H1 (cell line): ENCODE measurements around the gene RWDD1. TPM values are rescaled to one million over a fixed set of nuclear protein-coding genes. Genes with fewer than 3 reads are reported as not detected.
A peak's percentile ranks its signal among the peaks of the same experiment; 100 is the strongest.

Experiments used
- CTCF ChIA-PET: fragments of 300-600 bp; sonication (Branson Sonifier 250); formaldehyde crosslinking; loops from one replicate; lab custom pipeline; 2021; ENCODE audit not compliant: partially characterized antibody; lab: Charles Lee
- POLR2A ChIA-PET: fragments of 300-600 bp; sonication (Branson Sonifier 250); formaldehyde crosslinking; loops from one replicate; lab custom pipeline; 2021; ENCODE audit warnings: inconsistent platforms; ENCODE audit not compliant: partially characterized antibody; lab: Charles Lee
- DNase-seq, 2 experiments: peaks; one replicate each; pipeline versions ENCODE4 v3.0.0 to v3.0.0-alpha.2; 2010 to 2022; ENCODE audit warnings: low spot score in 2 of 2, low read depth in 1 of 2, mixed read lengths in 1 of 2
- FAIRE-seq: peaks from 2 replicates; lab custom pipeline; 2011; peaks lifted over from hg19 to GRCh38; lab: Jason Lieb, UNC
- H2AFZ ChIP-seq: 2 replicates; pipeline ENCODE4 v1.8.1; 2012; ENCODE audit warnings: low read length, inconsistent platforms
- H2AK5ac ChIP-seq: 2 replicates; pipeline ENCODE4 v1.6.1; 2013; ENCODE audit warnings: low read depth, low read length
- H2BK120ac ChIP-seq: replicated peaks from 2 replicates; pipeline ENCODE3; 2013; ENCODE audit warnings: low read depth, low read length, inconsistent platforms
- H2BK12ac ChIP-seq: 2 replicates; pipeline ENCODE4 v1.6.1; 2013; ENCODE audit warnings: low read depth, low read length
- H2BK15ac ChIP-seq: 2 replicates; pipeline ENCODE4 v1.6.1; 2013; ENCODE audit warnings: low read length
- H2BK20ac ChIP-seq: 2 replicates; pipeline ENCODE4 v1.6.1; 2013; ENCODE audit warnings: low read length
- H2BK5ac ChIP-seq: 2 replicates; pipeline ENCODE4 v1.6.1; 2013; ENCODE audit warnings: low read depth, low read length
- H3K14ac ChIP-seq: 2 replicates; pipeline ENCODE4 v1.6.1; 2013; ENCODE audit warnings: inconsistent platforms; ENCODE audit not compliant: insufficient read length
- H3K18ac ChIP-seq: 2 replicates; pipeline ENCODE4 v1.6.1; 2013; ENCODE audit warnings: low read length; ENCODE audit errors: extremely low read depth
- H3K23ac ChIP-seq: 2 replicates; pipeline ENCODE4 v1.6.1; 2013; ENCODE audit warnings: inconsistent platforms; ENCODE audit not compliant: insufficient read length
- H3K23me2 ChIP-seq: 2 replicates; pipeline ENCODE4 v1.6.1; 2013; ENCODE audit warnings: low read depth, low read length
- H3K27ac ChIP-seq: 2 replicates; pipeline ENCODE4 v1.6.1; 2011; ENCODE audit warnings: low read depth, low read length, inconsistent platforms
- H3K27me3 ChIP-seq, 4 experiments: replicated peaks in 1 of 4; 1 replicate in 1 of 4; 2 replicates in 3 of 4; pipeline versions ENCODE4 v1.6.1 to v1.8.1; 2011 to 2013; ENCODE audit warnings: low read length in 3 of 4, mild to moderate bottlenecking in 3 of 4, inconsistent platforms in 2 of 4, mixed read lengths in 2 of 4, moderate library complexity in 1 of 4; ENCODE audit not compliant: control insufficient read depth in 3 of 4, insufficient read depth in 3 of 4; ENCODE audit errors: extremely low read depth in 1 of 4
- H3K36me3 ChIP-seq, 4 experiments: 2 replicates each; pipeline versions ENCODE4 v1.6.1 to v1.8.1; 2011 to 2013; ENCODE audit warnings: mild to moderate bottlenecking in 4 of 4, low read length in 3 of 4, moderate library complexity in 2 of 4, control low read depth in 1 of 4, inconsistent platforms in 1 of 4; ENCODE audit not compliant: insufficient read depth in 4 of 4, control insufficient read depth in 2 of 4
- H3K4ac ChIP-seq: replicated peaks from 2 replicates; pipeline ENCODE3; 2013; ENCODE audit warnings: low read length, low read depth, mixed read lengths, inconsistent platforms; ENCODE audit not compliant: insufficient read length
- H3K4me1 ChIP-seq, 4 experiments: replicated peaks in 1 of 4; 1 replicate in 1 of 4; 2 replicates in 3 of 4; pipeline versions ENCODE4 v1.6.1 to v1.8.1; 2011 to 2013; ENCODE audit warnings: low read length in 3 of 4, inconsistent platforms in 2 of 4, mixed read lengths in 1 of 4; ENCODE audit not compliant: insufficient read depth in 4 of 4, control insufficient read depth in 3 of 4
- H3K4me2 ChIP-seq, 2 experiments: 2 replicates each; pipeline versions ENCODE4 v1.6.1 to v1.8.1; 2011 to 2013; ENCODE audit warnings: low read depth in 2 of 2, low read length in 2 of 2, control low read depth in 1 of 2, inconsistent platforms in 1 of 2, mild to moderate bottlenecking in 1 of 2; ENCODE audit not compliant: insufficient read depth in 1 of 2
- H3K4me3 ChIP-seq, 4 experiments: fragments of 200-600, 300-600 bp in 1 of 4; sonication (generic), shearing (Covaris generic), sonication (Bioruptor Twin) in 1 of 4; 2 replicates each; pipeline versions ENCODE4 v1.5.1 to v1.8.1; 2011 to 2016; ENCODE audit warnings: low read length in 4 of 4, low read depth in 3 of 4, control low read depth in 2 of 4, inconsistent platforms in 2 of 4, mild to moderate bottlenecking in 2 of 4, mixed read lengths in 1 of 4, moderate library complexity in 1 of 4; ENCODE audit not compliant: insufficient read depth in 2 of 4; ENCODE audit errors: extremely low read depth in 1 of 4
- H3K56ac ChIP-seq: replicated peaks from 2 replicates; pipeline ENCODE3; 2013; ENCODE audit warnings: low read depth, mild to moderate bottlenecking, mixed read lengths, low read length, inconsistent platforms; ENCODE audit not compliant: insufficient read length
- H3K79me1 ChIP-seq: 2 replicates; pipeline ENCODE4 v1.6.1; 2013; ENCODE audit warnings: low read depth, low read length, control low read depth
- H3K79me2 ChIP-seq, 2 experiments: 2 replicates each; pipeline versions ENCODE4 v1.6.1 to v1.8.1; 2012 to 2013; ENCODE audit warnings: low read length in 2 of 2, mild to moderate bottlenecking in 2 of 2, inconsistent platforms in 1 of 2; ENCODE audit not compliant: insufficient read depth in 2 of 2, control insufficient read depth in 1 of 2
- H3K9ac ChIP-seq, 4 experiments: replicated peaks in 1 of 4; 1 replicate in 1 of 4; 2 replicates in 3 of 4; pipeline versions ENCODE4 v1.6.1 to v1.8.1; 2011 to 2013; ENCODE audit warnings: low read depth in 3 of 4, low read length in 3 of 4, control low read depth in 2 of 4, mild to moderate bottlenecking in 2 of 4, moderate library complexity in 2 of 4, inconsistent platforms in 1 of 4; ENCODE audit errors: extremely low read depth in 1 of 4
- H3K9me3 ChIP-seq, 2 experiments: 2 replicates each; pipeline versions ENCODE4 v1.6.1 to v1.8.1; 2012 to 2013; ENCODE audit warnings: mild to moderate bottlenecking in 2 of 2, moderate library complexity in 2 of 2, control low read depth in 1 of 2, inconsistent platforms in 1 of 2, low read depth in 1 of 2, low read length in 1 of 2, mixed read lengths in 1 of 2; ENCODE audit not compliant: insufficient read depth in 2 of 2
- H4K20me1 ChIP-seq, 2 experiments: replicated peaks in 1 of 2; 2 replicates each; pipeline versions ENCODE3 to v1.8.1; 2011 to 2013; ENCODE audit warnings: inconsistent platforms in 2 of 2, low read length in 2 of 2, mild to moderate bottlenecking in 1 of 2; ENCODE audit not compliant: insufficient read depth in 2 of 2, control insufficient read depth in 1 of 2
- H4K5ac ChIP-seq: 2 replicates; pipeline ENCODE4 v1.6.1; 2013; ENCODE audit warnings: low read length, low read depth, mixed read lengths, inconsistent platforms; ENCODE audit not compliant: insufficient read length
- H4K8ac ChIP-seq: 2 replicates; pipeline ENCODE4 v1.8.0; 2013; ENCODE audit warnings: mild to moderate bottlenecking, moderate library complexity, low read length, inconsistent platforms; ENCODE audit not compliant: insufficient read depth; ENCODE audit errors: extremely low read depth
- H4K91ac ChIP-seq: replicated peaks from 2 replicates; pipeline ENCODE3; 2013; ENCODE audit warnings: low read length, mixed read lengths, inconsistent platforms; ENCODE audit not compliant: insufficient read length
- ASH2L ChIP-seq: fragments of 200-600, 300-600 bp; sonication (generic); IDR thresholded peaks from one replicate; pipeline ENCODE4 v1.7.1; 2017; ENCODE audit warnings: low read length
- GTF2F1 ChIP-seq: IDR thresholded peaks from 2 replicates; pipeline ENCODE4 v1.6.1; 2012; ENCODE audit warnings: low read depth, low read length, improper control_type of control experiment, borderline replicate concordance
- HDAC2 ChIP-seq, 2 experiments: fragments of 300-600 bp in 1 of 2; sonication (generic) in 1 of 2; IDR thresholded peaks; 2 replicates each; pipeline ENCODE4 v1.6.1; 2011 to 2012; ENCODE audit warnings: low read depth in 2 of 2, low read length in 2 of 2, mild to moderate bottlenecking in 2 of 2, moderate library complexity in 2 of 2, borderline replicate concordance in 1 of 2, inconsistent platforms in 1 of 2
- NANOG ChIP-seq: IDR thresholded peaks from 2 replicates; pipeline ENCODE4 v1.6.1; 2011; ENCODE audit warnings: low read length, low read depth, mild to moderate bottlenecking, inconsistent platforms; ENCODE audit not compliant: insufficient read depth, poor library complexity, severe bottlenecking
- PHF8 ChIP-seq: fragments of 200-600 bp; sonication (generic); conservative IDR thresholded peaks from 2 replicates; pipeline ENCODE4 v1.7.1; 2012; ENCODE audit warnings: low read depth, mild to moderate bottlenecking, inconsistent platforms, low read length, moderate library complexity
- POLR2A ChIP-seq, 2 experiments: IDR thresholded peaks; 1 replicate in 1 of 2; 2 replicates in 1 of 2; pipeline ENCODE4 v1.6.1; 2011; ENCODE audit warnings: low read depth in 2 of 2, low read length in 2 of 2, mild to moderate bottlenecking in 2 of 2; ENCODE audit errors: control extremely low read depth in 1 of 2
- POLR2AphosphoS5 ChIP-seq: IDR thresholded peaks from 2 replicates; pipeline ENCODE4 v1.6.1; 2011; ENCODE audit warnings: low read depth, low read length
- RAD21 ChIP-seq, 2 experiments: IDR thresholded peaks in 1 of 2; conservative IDR thresholded peaks in 1 of 2; 2 replicates each; pipeline ENCODE4 v1.6.1; 2011; ENCODE audit warnings: low read depth in 2 of 2, low read length in 2 of 2, improper control_type of control experiment in 1 of 2, inconsistent platforms in 1 of 2, mild to moderate bottlenecking in 1 of 2, moderate library complexity in 1 of 2
- SUZ12 ChIP-seq: fragments of 200-600 bp; sonication (generic); IDR thresholded peaks from 2 replicates; pipeline ENCODE4 v1.6.1; 2012; ENCODE audit warnings: mild to moderate bottlenecking, inconsistent platforms, low read length, moderate library complexity, mixed read lengths
- TAF7 ChIP-seq: optimal IDR thresholded peaks from 2 replicates; pipeline ENCODE3; 2011; ENCODE audit warnings: low read depth, mild to moderate bottlenecking, inconsistent platforms, low read length, moderate library complexity, borderline replicate concordance
- WGBS, 2 experiments: shearing (Covaris generic) in 1 of 2; methylation state at CpG; one replicate each; pipeline versions ENCODE4 v1.1.6 to v1.1.7; 2013 to 2015; ENCODE audit warnings: low lambda C conversion rate in 2 of 2, mixed read lengths in 2 of 2, inconsistent platforms in 1 of 2, low coverage in 1 of 2, missing lambda C conversion rate in 1 of 2; ENCODE audit not compliant: insufficient replicate concordance in 2 of 2, insufficient coverage in 1 of 2, insufficient read length in 1 of 2; ENCODE audit errors: extremely low coverage in 1 of 2, missing lambda C conversion rate in 1 of 2; 5-methylcytosine and 5-hydroxymethylcytosine counted together
- polyA plus RNA-seq, 7 experiments: library from polyadenylated mRNA; depleted of rRNA in 3 of 7; stranded (reverse) in 5 of 7; unstranded in 2 of 7; fragments of >200 nt in 5 of 7; fragments of 200-250 nt in 2 of 7; gene quantifications; 1 replicate in 5 of 7; 2 replicates in 1 of 7; 4 replicates in 1 of 7; pipeline versions ENCODE4 v1.2.1 to v1.2.3, GENCODE V29; 2011 to 2013; ENCODE audit warnings: missing spikeins in 2 of 7, mixed read lengths in 2 of 7
- total RNA-seq: library from RNA; stranded (reverse); fragmentation: NEBNext Ultra II Directional; extraction: Animal tissue kit (Norgen Biotek cat#: 25700); gene quantifications from 2 replicates; pipeline ENCODE4 v1.2.1, GENCODE V29; 2021

RWDD1 gene
- total and polyA plus RNA-seq, 2 of the 8 experiments (the other 6 are each of a cell fraction or from before 2014, with no cell fraction given), result 19.5 to 35.2 TPM

- H4K5ac ChIP-seq, result peak within 1 kb of the TSS; percentile 90
- H3K4ac ChIP-seq, result no peak within 1 kb of the TSS
- H2BK12ac ChIP-seq, result peak within 1 kb of the TSS; percentile 100
- peak within 1 kb of the TSS; percentile 93; the same call in 1 of the 2 replicates for H4K8ac ChIP-seq
- H3K23me2 ChIP-seq, result peaks cover 6% of the 10 kb centered on the region; the same call in 1 of the 2 replicates
- peak within 1 kb of the TSS; percentile 98 for H3K18ac ChIP-seq
- H2BK5ac ChIP-seq, result peak within 1 kb of the TSS; percentile 100
- H2BK15ac ChIP-seq, result 0 out of 2 replicates have a peak within 1 kb of the TSS, but pooled peaks have one; percentile 97
- peak; percentile 100 for FAIRE-seq
- no peaks in the 10 kb centered on the region for H3K79me1 ChIP-seq
- H2BK20ac ChIP-seq, result no peak within 1 kb of the TSS
- no peaks in the 10 kb centered on the region for H3K36me3 ChIP-seq
- peak within 1 kb of the TSS; percentile 62 to 91 (median 72) for H3K4me3 ChIP-seq
- peak within 1 kb of the TSS; percentile 70 to 100 (median 88) for H3K9ac ChIP-seq
- peaks cover 0 to 4% (median under 1%) of the 10 kb centered on the region in 4 experiments; a peak in 5 of 7 replicates for H3K4me1 ChIP-seq
- H3K4me2 ChIP-seq, result peak within 1 kb of the TSS; percentile 63 to 96
- H3K14ac ChIP-seq, result no peak within 1 kb of the TSS
- peak within 1 kb of the TSS; percentile 73 for H3K56ac ChIP-seq
- peaks cover 0 to 11% (median 4%) of the 10 kb centered on the region in 4 experiments; a peak in 5 of 7 replicates for H3K27me3 ChIP-seq
- H3K23ac ChIP-seq, result no peak within 1 kb of the TSS
- H3K27ac ChIP-seq, result peak within 1 kb of the TSS; percentile 93
- WGBS, 2 experiments, result 2% methylated on average over 29 of the region's 29 CpGs; no CpG with 5 or more reads in 1 of the 2 experiments
- ChIA-PET POLR2A (interaction anchor here (0.6 to 2.9 kb wide), 25 partner anchors 8 to 605 kb away, joined by 3 to 25 read pairs (median 4); partner anchors contain the start of genes FAM162B, RWDD1, TSPYL1 and TSPYL4), CTCF (interaction anchor here (0.5 to 2.2 kb wide), 8 partner anchors 10 to 349 kb away, joined by 3 to 6 read pairs (median 3); no protein-coding TSS in a partner anchor)
- H3K79me2 ChIP-seq, result no peaks in the 10 kb centered on the region
- H4K91ac ChIP-seq, result peak within 1 kb of the TSS; percentile 70
- no peaks in the 10 kb centered on the region for H4K20me1 ChIP-seq
- H3K9me3 ChIP-seq, result no peaks in the 10 kb centered on the region
- DNase-seq, result peak; percentile 84
- H2AK5ac ChIP-seq, result no peak within 1 kb of the TSS
- H2BK120ac ChIP-seq, result no peak within 1 kb of the TSS
- H2AFZ ChIP-seq, result peak within 1 kb of the TSS; percentile 97
- no peak for TF ChIP-seq SUZ12
- TF ChIP-seq RAD21 (IDR thresholded peaks at IDR 0.05 in 1 of 2, conservative IDR thresholded peaks at IDR 0.05 in 1 of 2; ENCODE audit: low read depth in 2 of 2, low read length in 2 of 2), result peak; percentile 37 to 44
- peak; percentile 82 for TF ChIP-seq TAF7
- no peak for TF ChIP-seq HDAC2 (IDR thresholded peaks at IDR 0.05; ENCODE audit: borderline replicate concordance in 1 of 2, low read depth in 2 of 2, low read length in 2 of 2)
- peak; percentile 98 for TF ChIP-seq PHF8
- TF ChIP-seq POLR2A (IDR thresholded peaks at IDR 0.05; ENCODE audit: control extremely low read depth in 1 of 2, low read depth in 2 of 2, low read length in 2 of 2), result peak; percentile 97 to 98
- TF ChIP-seq ASH2L, result peak; percentile 94
- no peak for TF ChIP-seq NANOG
- peak; percentile 96 for TF ChIP-seq POLR2AphosphoS5
- TF ChIP-seq GTF2F1, result peak; percentile 59; the same call in 1 of the 2 replicates
Measured at GRCh38 chr6:116615937-116616736, 44.8 kb downstream of the RWDD1 start, which contains the start of gene RSPH4A. RSPH4A (plus strand) TSS chr6:116616479; CDS start chr6:116616624, 145 bp downstream.
